ENCODE results near the gene N4BP3.
A peak's percentile ranks its signal among the peaks of the same experiment; 100 is the strongest.

The N4BP3 gene

DNA sequence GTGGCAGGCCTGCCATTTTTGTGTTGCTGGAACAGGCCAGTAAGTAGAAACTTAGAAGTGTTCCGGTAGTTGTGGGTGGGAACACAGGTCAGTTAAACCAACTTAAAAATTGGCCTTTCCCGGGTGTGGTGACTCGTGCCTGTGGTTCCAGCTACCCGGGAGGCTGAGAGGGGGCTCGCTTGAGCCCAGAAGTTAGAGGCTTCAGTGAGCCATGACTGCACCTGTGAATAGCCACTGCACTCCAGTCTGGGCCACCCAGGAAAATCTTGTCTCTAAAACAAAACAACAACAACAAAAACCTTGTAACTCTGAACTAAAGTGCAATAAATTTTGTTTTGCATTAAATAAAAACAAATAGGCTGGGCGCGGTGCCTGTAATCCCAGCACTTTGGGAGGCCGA, 41.7 kb downstream of the N4BP3 start:
- TF ChIP-seq, protein P1, sequence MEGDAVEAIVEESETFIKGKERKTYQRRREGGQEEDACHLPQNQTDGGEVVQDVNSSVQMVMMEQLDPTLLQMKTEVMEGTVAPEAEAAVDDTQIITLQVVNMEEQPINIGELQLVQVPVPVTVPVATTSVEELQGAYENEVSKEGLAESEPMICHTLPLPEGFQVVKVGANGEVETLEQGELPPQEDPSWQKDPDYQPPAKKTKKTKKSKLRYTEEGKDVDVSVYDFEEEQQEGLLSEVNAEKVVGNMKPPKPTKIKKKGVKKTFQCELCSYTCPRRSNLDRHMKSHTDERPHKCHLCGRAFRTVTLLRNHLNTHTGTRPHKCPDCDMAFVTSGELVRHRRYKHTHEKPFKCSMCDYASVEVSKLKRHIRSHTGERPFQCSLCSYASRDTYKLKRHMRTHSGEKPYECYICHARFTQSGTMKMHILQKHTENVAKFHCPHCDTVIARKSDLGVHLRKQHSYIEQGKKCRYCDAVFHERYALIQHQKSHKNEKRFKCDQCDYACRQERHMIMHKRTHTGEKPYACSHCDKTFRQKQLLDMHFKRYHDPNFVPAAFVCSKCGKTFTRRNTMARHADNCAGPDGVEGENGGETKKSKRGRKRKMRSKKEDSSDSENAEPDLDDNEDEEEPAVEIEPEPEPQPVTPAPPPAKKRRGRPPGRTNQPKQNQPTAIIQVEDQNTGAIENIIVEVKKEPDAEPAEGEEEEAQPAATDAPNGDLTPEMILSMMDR (IDR thresholded peaks at IDR 0.05) = no peak
- H3K9me3 ChIP-seq = no peaks in the 10 kb centered on the region
- H3K4me3 ChIP-seq (ENCODE audit: low read depth in 1 of 2, low read length in 1 of 2) = no peak overlapping the region
- H3K36me3 ChIP-seq = peaks cover 6% of the 10 kb centered on the region
- H3K4me1 ChIP-seq (ENCODE audit: control insufficient read depth in 1 of 2, insufficient read depth in 1 of 2, low read depth in 1 of 2, low read length in 1 of 2) = peaks cover 11 to 14% of the 10 kb centered on the region in 2 experiments
- no peak overlapping the region for H3K27ac ChIP-seq
- no peaks in the 10 kb centered on the region for H3K27me3 ChIP-seq

DNA sequence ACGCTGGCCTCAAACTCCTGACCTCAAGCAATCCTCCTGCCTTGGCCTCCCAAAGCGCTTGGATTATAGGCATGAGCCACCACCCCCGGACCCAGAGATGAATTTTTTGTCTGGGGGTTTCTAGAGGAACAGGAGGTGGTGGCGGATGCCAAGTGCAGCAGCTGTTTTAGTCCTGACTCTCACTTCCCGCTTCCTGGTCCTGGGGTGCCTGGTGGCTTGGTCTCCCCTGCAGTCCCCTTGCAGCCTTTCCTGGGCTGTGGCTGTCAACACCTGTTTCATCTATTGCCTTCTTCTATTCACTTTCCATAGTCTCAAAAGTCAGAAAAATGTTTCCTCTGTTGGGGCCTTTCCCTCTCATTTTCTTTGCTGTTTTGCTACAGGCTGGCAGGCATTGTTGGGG, 46.8 kb downstream of the N4BP3 start:
- TF ChIP-seq, protein P1 (IDR thresholded peaks at IDR 0.05) = no peak
- Histone ChIP-seq H3K27ac (no peak overlapping the region), H3K36me3 (no peaks in the 10 kb centered on the region), H3K27me3 (peaks cover 20% of the 10 kb centered on the region), H3K9me3 (no peaks in the 10 kb centered on the region), H3K4me1 (ENCODE audit: control insufficient read depth in 1 of 2, insufficient read depth in 1 of 2, low read depth in 1 of 2, low read length in 1 of 2) (peaks cover 9 to 10% of the 10 kb centered on the region in 2 experiments), H3K4me3 (ENCODE audit: low read depth in 1 of 2, low read length in 1 of 2) (no peak overlapping the region)

DNA sequence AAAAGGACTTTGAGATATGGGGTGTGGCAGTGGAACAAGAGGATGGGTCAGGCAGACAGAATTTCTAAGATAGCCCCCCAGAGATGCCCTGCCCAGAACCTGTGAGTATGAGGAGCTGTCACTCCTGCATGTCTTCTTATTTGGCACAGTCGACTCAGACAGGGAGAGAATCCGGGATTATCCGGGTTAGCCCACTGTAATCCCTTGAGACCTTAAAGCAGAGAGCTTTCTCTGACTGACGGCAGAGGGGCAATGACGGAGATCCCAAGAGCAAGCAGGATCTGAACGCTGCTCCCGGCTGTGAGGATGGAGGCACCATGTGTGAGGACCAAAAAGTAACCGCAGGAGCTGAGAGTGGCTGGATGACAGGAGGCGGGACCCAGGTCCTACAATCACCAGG, 49.1 kb downstream of the N4BP3 start:
- Histone ChIP-seq H3K36me3 (no peaks in the 10 kb centered on the region), H3K27ac (no peak overlapping the region), H3K4me1 (ENCODE audit: control insufficient read depth in 1 of 2, insufficient read depth in 1 of 2, low read depth in 1 of 2, low read length in 1 of 2) (peaks cover 9 to 10% of the 10 kb centered on the region in 2 experiments), H3K27me3 (peaks cover 31% of the 10 kb centered on the region), H3K4me3 (ENCODE audit: low read depth in 1 of 2, low read length in 1 of 2) (no peak overlapping the region), H3K9me3 (no peaks in the 10 kb centered on the region)
- TF ChIP-seq, protein P1 (IDR thresholded peaks at IDR 0.05) = no peak

DNA sequence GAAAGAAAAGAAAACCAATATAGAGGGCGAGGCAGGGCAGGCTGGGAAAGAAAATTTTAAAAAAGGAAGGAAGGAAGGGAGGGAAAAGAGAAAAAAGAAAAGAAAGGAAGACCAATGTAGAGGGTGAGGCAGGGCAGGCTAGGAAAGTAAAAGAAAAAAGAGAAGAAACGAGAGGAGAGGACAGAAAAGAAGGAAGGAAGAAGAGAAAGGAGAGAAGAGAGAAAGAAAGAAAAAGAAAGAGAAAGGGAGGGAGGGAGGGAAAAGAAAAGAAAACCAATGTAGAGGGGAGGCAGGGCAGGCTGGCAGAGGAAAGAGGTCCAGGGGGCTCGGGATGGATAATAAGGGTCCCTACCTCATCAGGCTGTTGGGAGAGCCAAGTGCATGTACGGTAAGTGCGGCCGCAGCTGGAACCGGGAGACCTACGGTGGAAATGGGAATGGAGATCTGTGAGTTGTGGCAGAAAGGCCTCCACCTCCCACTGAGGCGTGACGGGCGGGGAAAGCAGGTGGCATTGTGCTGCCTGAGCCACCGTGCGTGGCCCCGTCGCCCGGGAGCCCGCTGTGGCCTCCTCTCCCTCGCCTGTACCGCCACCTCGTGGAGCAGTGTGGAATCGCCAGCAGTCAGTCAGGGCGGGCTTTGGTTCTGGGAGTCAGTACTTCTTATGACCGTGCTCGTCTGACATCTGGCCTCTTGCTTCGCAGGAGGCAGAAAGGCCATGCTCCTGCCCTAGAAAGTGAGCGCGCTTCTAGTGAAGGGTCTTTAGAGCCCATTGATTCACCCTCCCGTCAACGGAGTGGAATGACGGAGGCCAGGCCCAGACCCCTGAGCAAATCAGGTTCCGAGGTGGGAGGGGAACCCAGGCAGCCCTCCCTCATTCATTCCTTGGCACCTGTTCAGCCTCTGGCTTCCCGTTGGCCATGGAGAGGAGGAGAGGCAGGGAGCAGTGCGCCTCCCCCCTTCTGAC, 50.7 kb downstream of the N4BP3 start:
- Histone ChIP-seq H3K36me3 (no peaks in the 10 kb centered on the region), H3K27me3 (peaks cover 31% of the 10 kb centered on the region), H3K4me3 (ENCODE audit: low read depth in 1 of 2, low read length in 1 of 2) (peak overlapping the region; percentile 45 to 58), H3K27ac (no peak overlapping the region), H3K9me3 (no peaks in the 10 kb centered on the region), H3K4me1 (ENCODE audit: control insufficient read depth in 1 of 2, insufficient read depth in 1 of 2, low read depth in 1 of 2, low read length in 1 of 2) (peaks cover 9 to 10% of the 10 kb centered on the region in 2 experiments)
- TF ChIP-seq, protein P1 (IDR thresholded peaks at IDR 0.05) = peak; percentile 97

DNA sequence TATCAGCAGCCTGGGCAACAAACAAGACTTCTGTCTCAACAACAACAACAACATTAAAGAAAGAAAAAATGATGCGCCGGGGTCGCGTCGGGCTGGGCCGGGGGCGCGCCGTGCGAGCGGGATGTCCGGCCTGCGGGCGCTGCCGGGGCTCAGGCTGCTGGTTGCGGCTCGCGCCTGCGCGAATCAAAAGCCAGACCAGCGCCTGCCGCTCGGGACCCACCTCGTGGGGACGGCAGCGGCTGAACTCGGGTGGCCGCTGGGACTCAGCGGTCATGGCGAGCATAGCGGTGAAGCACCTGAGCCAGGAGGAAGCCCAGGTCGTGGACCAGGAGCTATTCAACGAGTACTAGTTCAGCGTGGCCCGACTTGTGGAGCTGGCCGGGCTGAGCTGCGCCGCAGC, 52.2 kb downstream of the N4BP3 start:
- TF ChIP-seq, protein P1 (IDR thresholded peaks at IDR 0.05) = no peak
- Histone ChIP-seq H3K27me3 (peaks cover 31% of the 10 kb centered on the region), H3K36me3 (no peaks in the 10 kb centered on the region), H3K4me3 (ENCODE audit: low read depth in 1 of 2, low read length in 1 of 2) (no peak overlapping the region), H3K9me3 (no peaks in the 10 kb centered on the region), H3K4me1 (ENCODE audit: control insufficient read depth in 1 of 2, insufficient read depth in 1 of 2, low read depth in 1 of 2, low read length in 1 of 2) (peaks cover 9 to 10% of the 10 kb centered on the region in 2 experiments), H3K27ac (no peak overlapping the region)

Data from neutrophil (primary cell).